Mesendoderm (in vitro differentiated cells): ENCODE data around the gene ATP11B. TPM values are rescaled to one million over a fixed set of nuclear protein-coding genes. Genes with fewer than 3 reads are reported as not detected.
A peak's percentile ranks its signal among the peaks of the same experiment; 100 is the strongest.

ENCODE experiments used
- DNase-seq: peaks from one replicate; pipeline ENCODE4 v3.0.0; 2013
- H2AK5ac ChIP-seq: 2 replicates; pipeline ENCODE4 v1.6.1; 2013; ENCODE audit warnings: low read length, inconsistent platforms
- H2BK120ac ChIP-seq: 2 replicates; pipeline ENCODE4 v1.6.1; 2013; ENCODE audit warnings: low read depth, mild to moderate bottlenecking, low read length, moderate library complexity, mixed read lengths
- H2BK15ac ChIP-seq: replicated peaks from 2 replicates; pipeline ENCODE4 v1.6.1; 2013; ENCODE audit warnings: low read depth, mild to moderate bottlenecking, moderate library complexity
- H2BK5ac ChIP-seq: 2 replicates; pipeline ENCODE4 v1.6.1; 2013; ENCODE audit warnings: low read length, inconsistent platforms
- H3K18ac ChIP-seq: 2 replicates; pipeline ENCODE4 v1.6.1; 2013; ENCODE audit warnings: mild to moderate bottlenecking, low read length, mixed read lengths
- H3K23ac ChIP-seq: one replicate; pipeline ENCODE4 v1.6.1; 2013; ENCODE audit warnings: low read length
- H3K27ac ChIP-seq: 2 replicates; pipeline ENCODE4 v1.5.1; 2013; ENCODE audit warnings: low read depth, mild to moderate bottlenecking, inconsistent platforms, low read length, moderate library complexity
- H3K27me3 ChIP-seq: 2 replicates; pipeline ENCODE4 v1.6.1; 2013; ENCODE audit warnings: low read length, control low read depth, mild to moderate bottlenecking, inconsistent platforms; ENCODE audit not compliant: insufficient read depth, poor library complexity
- H3K36me3 ChIP-seq: 2 replicates; pipeline ENCODE4 v1.6.1; 2013; ENCODE audit warnings: low read length, inconsistent platforms; ENCODE audit not compliant: control insufficient read depth, insufficient read depth
- H3K4ac ChIP-seq: one replicate; pipeline ENCODE4 v1.6.1; 2013; ENCODE audit warnings: low read depth, mild to moderate bottlenecking, low read length, moderate library complexity
- H3K4me1 ChIP-seq: 2 replicates; pipeline ENCODE4 v1.6.1; 2013; ENCODE audit warnings: low read depth, low read length, inconsistent platforms; ENCODE audit not compliant: control insufficient read depth
- H3K4me2 ChIP-seq: 2 replicates; pipeline ENCODE4 v1.6.1; 2013; ENCODE audit warnings: low read length
- H3K4me3 ChIP-seq: 2 replicates; pipeline ENCODE4 v1.5.1; 2013; ENCODE audit warnings: mild to moderate bottlenecking, low read length
- H3K56ac ChIP-seq: one replicate; pipeline ENCODE4 v1.6.1; 2013; ENCODE audit warnings: low read length
- H3K79me1 ChIP-seq: 2 replicates; pipeline ENCODE4 v1.6.1; 2013; ENCODE audit warnings: low read length, inconsistent platforms
- H3K79me2 ChIP-seq: 2 replicates; pipeline ENCODE4 v1.6.1; 2013; ENCODE audit warnings: mild to moderate bottlenecking, low read length; ENCODE audit not compliant: control insufficient read depth, insufficient read depth
- H3K9ac ChIP-seq: 2 replicates; pipeline ENCODE4 v1.6.1; 2013; ENCODE audit warnings: low read length, inconsistent platforms
- H4K5ac ChIP-seq: one replicate; pipeline ENCODE4 v1.6.1; 2013; ENCODE audit warnings: low read length
- H4K8ac ChIP-seq: one replicate; pipeline ENCODE4 v1.6.1; 2013; ENCODE audit warnings: low read depth, mild to moderate bottlenecking, control low read depth, low read length, moderate library complexity
- WGBS: extraction: QIAGEN DNeasy Blood & Tissue Kit; methylation state at CpG from one replicate; pipeline ENCODE4 v1.1.7; 2013; ENCODE audit warnings: low lambda C conversion rate, missing lambda C conversion rate; ENCODE audit not compliant: insufficient coverage; ENCODE audit errors: extremely low coverage; 5-methylcytosine and 5-hydroxymethylcytosine counted together
- polyA plus RNA-seq, 2 experiments: library from polyadenylated mRNA; stranded (reverse); fragments of 200-250 nt; gene quantifications; one replicate each; pipeline ENCODE4 v1.2.3, GENCODE V29; 2013

ATP11B gene
- 12.0 TPM for polyA plus RNA-seq (2013, experiment 1 of 2)
- polyA plus RNA-seq (2013, experiment 2 of 2) = 11.8 TPM

GRCh38 chr3:182792901-182793662, at the start of gene ATP11B:
Gene ATP11B (plus strand): TSS chr3:182793504. CDS start chr3:182793760, 256 bp downstream.
- Histone ChIP-seq H4K5ac (peak within 1 kb of the TSS; percentile 78), H3K4me1 (no peaks in the 10 kb centered on the region), H3K56ac (peak within 1 kb of the TSS; percentile 83), H2BK5ac (no peak within 1 kb of the TSS), H2AK5ac (no peak within 1 kb of the TSS), H4K8ac (peak within 1 kb of the TSS; percentile 94), H3K4ac (peak within 1 kb of the TSS; percentile 71), H3K36me3 (no peaks in the 10 kb centered on the region), H2BK120ac (no peak within 1 kb of the TSS), H3K27me3 (no peaks in the 10 kb centered on the region), H3K79me2 (no peaks in the 10 kb centered on the region), H2BK15ac (no peak within 1 kb of the TSS), H3K79me1 (peaks cover 2% of the 10 kb centered on the region), H3K4me2 (peak within 1 kb of the TSS; percentile 87), H3K23ac (no peak within 1 kb of the TSS), H3K27ac (peak within 1 kb of the TSS; percentile 37), H3K4me3 (peak within 1 kb of the TSS; percentile 87), H3K9ac (peak within 1 kb of the TSS; percentile 75), H3K18ac (peak within 1 kb of the TSS; percentile 93)
- DNase-seq = peak; percentile 66
- no CpG with 5 or more reads among the region's 74 CpGs for WGBS

- H3K4me2 ChIP-seq = no peak overlapping the region
- no peak overlapping the region for H3K18ac ChIP-seq
- no peaks in the 10 kb centered on the region for H3K79me1 ChIP-seq
- WGBS = no CpG with 5 or more reads among the region's 3 CpGs
- no peak overlapping the region for H3K9ac ChIP-seq
- no peak overlapping the region for H2BK15ac ChIP-seq
- H3K4me1 ChIP-seq = no peaks in the 10 kb centered on the region
- no peak overlapping the region for H4K5ac ChIP-seq
- no peak overlapping the region for H2AK5ac ChIP-seq
- no peak overlapping the region for H2BK5ac ChIP-seq
- H2BK120ac ChIP-seq = no peak overlapping the region
- no peak overlapping the region for H3K27ac ChIP-seq
- H3K56ac ChIP-seq = no peak overlapping the region
- no peak overlapping the region for H4K8ac ChIP-seq
- H3K4me3 ChIP-seq = no peak overlapping the region
- H3K36me3 ChIP-seq = no peaks in the 10 kb centered on the region
- H3K27me3 ChIP-seq = no peaks in the 10 kb centered on the region
- no peaks in the 10 kb centered on the region for H3K79me2 ChIP-seq
- no peak overlapping the region for H3K23ac ChIP-seq
- H3K4ac ChIP-seq = no peak overlapping the region
- no peak for DNase-seq
Observed at GRCh38 chr3:182746959-182747358, 46.3 kb upstream of the ATP11B start.

GRCh38 chr3:182755308-182755707, 38.0 kb upstream of the ATP11B start:
- H3K79me1 ChIP-seq = no peaks in the 10 kb centered on the region
- no peaks in the 10 kb centered on the region for H3K79me2 ChIP-seq
- no peak overlapping the region for H3K27ac ChIP-seq
- H4K5ac ChIP-seq = no peak overlapping the region
- no peak overlapping the region for H4K8ac ChIP-seq
- no peak overlapping the region for H3K23ac ChIP-seq
- DNase-seq = no peak
- no peak overlapping the region for H3K4me2 ChIP-seq
- no peaks in the 10 kb centered on the region for H3K36me3 ChIP-seq
- H3K56ac ChIP-seq = no peak overlapping the region
- no peak overlapping the region for H3K4me3 ChIP-seq
- H2BK120ac ChIP-seq = no peak overlapping the region
- no peaks in the 10 kb centered on the region for H3K27me3 ChIP-seq
- no peak overlapping the region for H2BK5ac ChIP-seq
- H2BK15ac ChIP-seq = no peak overlapping the region
- no peaks in the 10 kb centered on the region for H3K4me1 ChIP-seq
- no peak overlapping the region for H3K9ac ChIP-seq
- H3K18ac ChIP-seq = no peak overlapping the region
- H2AK5ac ChIP-seq = no peak overlapping the region
- H3K4ac ChIP-seq = no peak overlapping the region

GRCh38 chr3:182755712-182756111, 37.6 kb upstream of the ATP11B start:
- Histone ChIP-seq H2AK5ac (no peak overlapping the region), H2BK120ac (no peak overlapping the region), H3K4ac (no peak overlapping the region), H3K36me3 (no peaks in the 10 kb centered on the region), H3K27ac (no peak overlapping the region), H3K79me2 (no peaks in the 10 kb centered on the region), H3K4me1 (no peaks in the 10 kb centered on the region), H3K18ac (no peak overlapping the region), H3K56ac (no peak overlapping the region), H3K23ac (no peak overlapping the region), H3K4me2 (no peak overlapping the region), H4K8ac (no peak overlapping the region), H3K79me1 (no peaks in the 10 kb centered on the region), H3K4me3 (no peak overlapping the region), H3K27me3 (no peaks in the 10 kb centered on the region), H4K5ac (no peak overlapping the region), H2BK5ac (no peak overlapping the region), H3K9ac (no peak overlapping the region), H2BK15ac (no peak overlapping the region)
- DNase-seq = no peak
- WGBS = no CpG with 5 or more reads among the region's 3 CpGs

GRCh38 chr3:182760576-182761164, 32.6 kb upstream of the ATP11B start:
- no peak overlapping the region for H4K5ac ChIP-seq

More at GRCh38 chr3:182760576-182761164, 32.6 kb upstream of the ATP11B start:
- Histone ChIP-seq H2BK15ac (no peak overlapping the region), H3K27me3 (no peaks in the 10 kb centered on the region), H3K4me3 (no peak overlapping the region), H3K4me2 (no peak overlapping the region), H3K4me1 (no peaks in the 10 kb centered on the region), H3K56ac (no peak overlapping the region), H3K27ac (no peak overlapping the region), H3K79me1 (no peaks in the 10 kb centered on the region), H3K23ac (no peak overlapping the region), H3K4ac (no peak overlapping the region), H2AK5ac (no peak overlapping the region), H3K79me2 (no peaks in the 10 kb centered on the region), H2BK5ac (no peak overlapping the region), H2BK120ac (no peak overlapping the region), H3K36me3 (no peaks in the 10 kb centered on the region), H3K9ac (no peak overlapping the region), H4K8ac (no peak overlapping the region), H3K18ac (no peak overlapping the region)
- no peak for DNase-seq
- no CpG with 5 or more reads among the region's 13 CpGs for WGBS
